ENCODE data around the gene DEFB127. TPM values are rescaled to one million over a fixed set of nuclear protein-coding genes. Genes with fewer than 3 reads are reported as not detected.

The DEFB127 gene
- total and polyA plus RNA-seq, 2 of the 8 experiments (the other 6 are each of a cell fraction or from before 2014, with no cell fraction given), result not detected

DNA sequence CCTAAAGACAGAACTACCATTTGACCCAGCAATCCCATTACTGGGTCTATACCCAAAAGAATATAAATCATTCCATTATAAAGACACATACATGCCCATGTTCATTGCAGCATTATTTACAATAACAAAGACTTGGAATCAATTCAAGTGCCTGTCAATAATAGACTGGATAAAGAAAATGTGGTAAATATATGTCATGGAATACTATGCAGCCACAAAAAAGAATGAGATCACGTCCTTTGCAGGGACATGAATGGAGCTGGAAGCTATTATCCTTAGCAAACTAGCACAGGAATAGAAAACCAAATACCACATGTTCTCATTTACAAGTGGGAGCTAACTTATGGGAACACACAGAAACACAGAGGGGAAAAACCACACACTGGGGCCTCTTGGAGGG is 41.0 kb downstream of the DEFB127 start (continued):
- TF ChIP-seq CHD7 (IDR thresholded peaks at IDR 0.05; ENCODE audit: insufficient replicate concordance, low read length) (no peak), TBP (IDR thresholded peaks at IDR 0.05; ENCODE audit: low read depth, low read length) (no peak), KDM1A (IDR thresholded peaks at IDR 0.05; ENCODE audit: borderline replicate concordance, low read length) (no peak), POLR2AphosphoS5 (IDR thresholded peaks at IDR 0.05; ENCODE audit: low read depth, low read length) (no peak), RAD21 (IDR thresholded peaks at IDR 0.05 in 1 of 2, conservative IDR thresholded peaks at IDR 0.05 in 1 of 2; ENCODE audit: low read depth in 2 of 2, low read length in 2 of 2) (no peak), CHD2 (IDR thresholded peaks at IDR 0.05; ENCODE audit: low read length) (no peak), PHF8 (conservative IDR thresholded peaks at IDR 0.05; ENCODE audit: low read depth, low read length) (no peak), TEAD4 (IDR thresholded peaks at IDR 0.05; ENCODE audit: low read depth, low read length) (no peak), SP4 (IDR thresholded peaks at IDR 0.05; ENCODE audit: low read length) (no peak), GABPA (IDR thresholded peaks at IDR 0.05; ENCODE audit: borderline replicate concordance, insufficient read depth, low read length) (no peak), RFX5 (IDR thresholded peaks at IDR 0.05; ENCODE audit: borderline replicate concordance, low read depth, low read length) (no peak), BACH1 (IDR thresholded peaks at IDR 0.05; ENCODE audit: low read length) (no peak)
